ENCODE measurements around the gene CDON.

DNA sequence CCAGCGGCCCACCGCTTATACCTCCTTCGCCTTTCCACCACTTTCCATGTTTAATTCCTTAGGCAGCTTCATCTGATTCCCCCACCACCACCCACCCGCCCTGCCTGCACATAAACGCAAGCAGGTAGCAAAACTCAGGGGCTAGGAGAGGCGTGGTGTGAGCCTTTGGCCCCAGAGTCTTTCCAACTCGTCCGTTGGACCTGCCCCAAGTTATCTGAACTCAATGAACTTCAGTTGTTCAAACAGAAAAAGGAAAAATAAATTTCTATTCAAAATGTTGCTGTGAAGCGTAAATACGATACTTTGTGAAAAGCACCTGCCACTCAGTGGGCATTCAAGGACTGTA, 814 bp upstream of the CDON start:
- TF ChIP-seq, protein P1, sequence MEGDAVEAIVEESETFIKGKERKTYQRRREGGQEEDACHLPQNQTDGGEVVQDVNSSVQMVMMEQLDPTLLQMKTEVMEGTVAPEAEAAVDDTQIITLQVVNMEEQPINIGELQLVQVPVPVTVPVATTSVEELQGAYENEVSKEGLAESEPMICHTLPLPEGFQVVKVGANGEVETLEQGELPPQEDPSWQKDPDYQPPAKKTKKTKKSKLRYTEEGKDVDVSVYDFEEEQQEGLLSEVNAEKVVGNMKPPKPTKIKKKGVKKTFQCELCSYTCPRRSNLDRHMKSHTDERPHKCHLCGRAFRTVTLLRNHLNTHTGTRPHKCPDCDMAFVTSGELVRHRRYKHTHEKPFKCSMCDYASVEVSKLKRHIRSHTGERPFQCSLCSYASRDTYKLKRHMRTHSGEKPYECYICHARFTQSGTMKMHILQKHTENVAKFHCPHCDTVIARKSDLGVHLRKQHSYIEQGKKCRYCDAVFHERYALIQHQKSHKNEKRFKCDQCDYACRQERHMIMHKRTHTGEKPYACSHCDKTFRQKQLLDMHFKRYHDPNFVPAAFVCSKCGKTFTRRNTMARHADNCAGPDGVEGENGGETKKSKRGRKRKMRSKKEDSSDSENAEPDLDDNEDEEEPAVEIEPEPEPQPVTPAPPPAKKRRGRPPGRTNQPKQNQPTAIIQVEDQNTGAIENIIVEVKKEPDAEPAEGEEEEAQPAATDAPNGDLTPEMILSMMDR (IDR thresholded peaks at IDR 0.05 in 4 of 5, conservative IDR thresholded peaks at IDR 0.05 in 1 of 5), result no peak
- TF ChIP-seq POLR2A (IDR thresholded peaks at IDR 0.05), result no peak

All from gastrocnemius medialis (tissue), 4 donors.